Chondrocyte (in vitro differentiated cells): ENCODE measurements around the gene AXIN1. TPM values are rescaled to one million over a fixed set of nuclear protein-coding genes. Genes with fewer than 3 reads are reported as not detected.

Experiments
- DNase-seq: peaks from one replicate; pipeline ENCODE4 v3.0.0; 2021; ENCODE audit warnings: mixed read lengths, low spot score
- H3K27ac Mint-ChIP-seq: one replicate; pipeline ENCODE4 v1.8.0; 2021; ENCODE audit warnings: mild to moderate bottlenecking, moderate library complexity, mixed read lengths; ENCODE audit not compliant: unreplicated experiment
- H3K27me3 Mint-ChIP-seq: 2 replicates; pipeline ENCODE4 v1.8.0; 2021; ENCODE audit warnings: low read depth, mixed read lengths
- H3K36me3 Mint-ChIP-seq: 2 replicates; pipeline ENCODE4 v1.8.0; 2021; ENCODE audit warnings: low read depth, mixed read lengths
- H3K4me1 Mint-ChIP-seq: 2 replicates; pipeline ENCODE4 v1.8.0; 2021; ENCODE audit warnings: low read depth, mild to moderate bottlenecking, mixed read lengths
- H3K4me3 Mint-ChIP-seq: one replicate; pipeline ENCODE4 v1.8.0; 2021; ENCODE audit warnings: mild to moderate bottlenecking, moderate library complexity, mixed read lengths; ENCODE audit not compliant: unreplicated experiment
- H3K9me3 Mint-ChIP-seq: 2 replicates; pipeline ENCODE4 v1.8.0; 2021; ENCODE audit warnings: low read depth, mixed read lengths
- total RNA-seq: library from RNA; stranded (reverse); gene quantifications from 3 replicates; pipeline ENCODE4 v1.2.1, GENCODE V29; 2021
- TF ChIP-seq, protein P1 (sequence below): fragments of 200-600 bp; sonication (generic); IDR thresholded peaks from 2 replicates; pipeline ENCODE4 v1.5.0; 2021; ENCODE audit warnings: antibody characterized with exemption, mild to moderate bottlenecking, moderate library complexity

Gene AXIN1
- total RNA-seq, 1 donor from 2014 or later = 27.2 TPM

DNA sequence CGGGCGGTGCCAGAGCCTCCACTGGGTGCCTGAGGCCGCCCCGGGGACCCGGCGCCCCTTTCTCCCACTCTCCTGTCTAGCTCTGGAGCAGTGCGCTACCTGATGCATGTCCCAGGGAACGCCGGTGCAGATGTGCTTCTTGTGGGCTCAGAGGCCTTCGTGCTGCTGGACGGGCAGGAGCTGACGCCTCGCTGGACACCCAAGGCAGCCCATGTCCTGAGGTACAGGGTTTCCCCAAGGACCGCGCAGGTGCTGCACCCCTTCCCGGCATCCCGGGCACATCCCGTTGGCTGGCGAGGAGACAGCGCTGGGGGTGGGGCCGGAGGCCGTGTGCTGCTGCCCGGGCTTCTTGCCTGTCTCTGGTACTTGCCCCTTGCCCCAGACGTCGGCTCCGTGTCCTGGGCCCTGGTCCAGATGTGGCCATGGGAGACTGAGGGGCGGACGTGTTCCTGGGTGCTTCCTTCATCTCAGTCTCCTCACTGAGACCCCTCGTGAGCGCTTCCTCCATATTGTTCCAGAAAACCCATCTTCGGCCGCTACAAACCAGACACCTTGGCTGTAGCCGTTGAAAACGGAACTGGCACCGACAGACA lies 89.2 kb downstream of the AXIN1 start:
- Mint-ChIP-seq H3K36me3 (peaks cover 10% of the 10 kb centered on the region), H3K4me3 (no peak overlapping the region), H3K27me3 (no peaks in the 10 kb centered on the region), H3K4me1 (peaks cover 4% of the 10 kb centered on the region), H3K27ac (no peak overlapping the region), H3K9me3 (no peaks in the 10 kb centered on the region)
- DNase-seq = peak; percentile 92
- TF ChIP-seq, protein P1, sequence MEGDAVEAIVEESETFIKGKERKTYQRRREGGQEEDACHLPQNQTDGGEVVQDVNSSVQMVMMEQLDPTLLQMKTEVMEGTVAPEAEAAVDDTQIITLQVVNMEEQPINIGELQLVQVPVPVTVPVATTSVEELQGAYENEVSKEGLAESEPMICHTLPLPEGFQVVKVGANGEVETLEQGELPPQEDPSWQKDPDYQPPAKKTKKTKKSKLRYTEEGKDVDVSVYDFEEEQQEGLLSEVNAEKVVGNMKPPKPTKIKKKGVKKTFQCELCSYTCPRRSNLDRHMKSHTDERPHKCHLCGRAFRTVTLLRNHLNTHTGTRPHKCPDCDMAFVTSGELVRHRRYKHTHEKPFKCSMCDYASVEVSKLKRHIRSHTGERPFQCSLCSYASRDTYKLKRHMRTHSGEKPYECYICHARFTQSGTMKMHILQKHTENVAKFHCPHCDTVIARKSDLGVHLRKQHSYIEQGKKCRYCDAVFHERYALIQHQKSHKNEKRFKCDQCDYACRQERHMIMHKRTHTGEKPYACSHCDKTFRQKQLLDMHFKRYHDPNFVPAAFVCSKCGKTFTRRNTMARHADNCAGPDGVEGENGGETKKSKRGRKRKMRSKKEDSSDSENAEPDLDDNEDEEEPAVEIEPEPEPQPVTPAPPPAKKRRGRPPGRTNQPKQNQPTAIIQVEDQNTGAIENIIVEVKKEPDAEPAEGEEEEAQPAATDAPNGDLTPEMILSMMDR = no peak

DNA sequence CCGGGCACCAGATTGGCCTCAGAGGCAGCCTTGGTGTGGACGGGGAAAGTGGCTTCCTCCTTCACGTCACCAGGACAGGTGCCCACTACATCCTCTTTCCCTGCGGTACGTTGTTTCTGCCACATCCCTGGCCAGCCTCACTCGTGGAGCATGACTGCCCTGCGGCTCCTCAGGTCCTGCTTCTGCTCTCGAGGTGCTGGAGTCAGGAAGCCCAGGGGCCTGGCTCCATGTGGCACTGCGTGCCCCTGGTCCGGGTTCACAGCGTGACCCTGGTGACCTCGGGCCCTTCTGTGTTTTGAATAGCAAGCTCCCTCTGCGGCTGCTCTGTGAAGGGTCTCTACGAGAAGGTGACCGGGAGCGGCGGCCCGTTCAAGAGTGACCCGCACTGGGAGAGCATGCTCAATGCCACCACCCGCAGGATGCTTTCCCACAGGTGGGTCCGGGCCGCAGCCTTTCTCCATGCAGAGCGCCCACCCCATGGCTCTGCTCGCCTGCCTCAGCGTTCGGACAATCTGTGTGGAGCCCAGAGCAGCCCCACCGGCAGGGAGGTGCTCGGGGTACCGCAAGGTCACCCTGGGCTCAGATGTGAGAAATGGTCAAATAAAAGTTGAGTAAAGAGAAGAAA lies 90.3 kb downstream of the AXIN1 start:
- TF ChIP-seq, protein P1 = no peak
- Mint-ChIP-seq H3K36me3 (peaks cover 12% of the 10 kb centered on the region), H3K27ac (no peak overlapping the region), H3K27me3 (no peaks in the 10 kb centered on the region), H3K9me3 (no peaks in the 10 kb centered on the region), H3K4me1 (peaks cover 4% of the 10 kb centered on the region), H3K4me3 (no peak overlapping the region)
- DNase-seq = no peak

DNA sequence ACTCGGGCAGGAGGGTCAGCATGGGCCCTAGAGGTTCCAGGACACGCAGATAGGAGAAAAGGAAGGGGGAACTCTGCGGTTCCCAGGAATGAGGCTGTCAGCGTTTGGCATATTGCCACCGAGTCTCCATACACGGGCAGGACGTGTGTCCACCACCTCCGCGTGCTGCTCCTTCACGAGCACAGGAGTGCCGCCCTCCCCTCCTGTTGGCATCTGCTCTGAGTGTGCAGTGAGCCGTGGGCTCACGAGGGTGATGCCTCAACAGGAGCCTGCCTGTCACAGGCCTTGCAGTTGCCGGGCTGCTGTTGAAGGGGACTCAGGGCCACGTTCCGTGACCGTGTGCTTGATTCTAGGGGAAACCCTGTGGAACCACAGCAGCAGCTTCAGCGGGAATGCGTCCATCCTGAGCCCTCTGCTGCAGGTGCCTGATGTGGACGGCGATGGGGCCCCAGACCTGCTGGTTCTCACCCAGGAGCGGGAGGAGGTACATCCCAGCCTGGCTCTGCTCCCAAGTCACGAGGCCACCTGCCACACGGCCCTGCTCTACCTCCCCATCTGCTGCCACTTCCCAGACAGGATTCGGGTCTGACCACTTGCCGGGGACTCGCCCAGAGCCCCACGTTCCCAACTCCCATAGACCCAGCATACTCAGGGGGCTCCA lies 91.4 kb downstream of the AXIN1 start:
- Mint-ChIP-seq H3K4me1 (peaks cover 4% of the 10 kb centered on the region), H3K36me3 (peaks cover 13% of the 10 kb centered on the region), H3K9me3 (no peaks in the 10 kb centered on the region), H3K27me3 (no peaks in the 10 kb centered on the region), H3K4me3 (no peak overlapping the region), H3K27ac (no peak overlapping the region)
- TF ChIP-seq, protein P1 = no peak
- no peak for DNase-seq

DNA sequence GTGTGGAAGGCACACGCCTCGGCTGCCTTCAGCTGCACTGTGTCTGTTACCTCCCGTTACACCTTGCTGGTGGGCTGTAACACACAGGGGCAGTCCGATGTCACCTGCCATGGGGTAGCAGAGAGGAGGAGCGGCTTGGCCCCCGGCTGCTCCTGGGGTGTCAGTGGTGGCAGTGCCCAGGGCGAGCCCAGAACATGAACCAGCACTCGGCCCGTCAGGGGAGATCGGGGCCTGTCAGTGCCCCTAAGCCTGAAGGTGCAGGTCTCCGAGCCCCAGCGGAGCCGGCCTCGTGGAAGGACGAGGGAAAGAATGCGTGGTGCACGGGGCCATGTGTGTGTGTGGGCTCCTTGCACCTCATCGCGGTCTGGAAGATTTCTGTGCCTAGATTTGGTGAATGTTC lies 92.2 kb downstream of the AXIN1 start:
- Mint-ChIP-seq H3K4me3 (no peak overlapping the region), H3K4me1 (no peaks in the 10 kb centered on the region), H3K27me3 (no peaks in the 10 kb centered on the region), H3K9me3 (no peaks in the 10 kb centered on the region), H3K27ac (no peak overlapping the region), H3K36me3 (peaks cover 20% of the 10 kb centered on the region)
- DNase-seq = no peak
- TF ChIP-seq, protein P1 = no peak

DNA sequence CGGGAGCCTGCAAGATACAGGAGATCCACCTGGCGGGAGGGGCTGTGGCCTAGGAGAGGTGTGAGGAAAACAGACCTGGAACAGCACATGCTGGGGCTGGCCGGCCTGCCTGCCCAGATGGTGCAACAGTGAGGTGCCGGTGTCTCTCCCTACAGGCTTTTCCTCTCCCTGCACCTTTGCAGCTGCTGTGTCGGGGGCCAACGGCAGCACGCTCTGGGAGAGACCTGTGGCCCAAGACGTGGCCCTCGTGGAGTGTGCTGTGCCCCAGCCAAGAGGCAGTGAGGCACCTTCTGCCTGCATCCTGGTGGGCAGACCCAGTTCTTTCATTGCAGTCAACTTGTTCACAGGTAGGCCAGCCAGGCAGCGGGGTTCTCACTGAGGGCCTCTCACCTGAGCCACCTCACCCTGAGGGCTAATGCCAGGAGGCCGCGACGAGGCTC lies 92.7 kb downstream of the AXIN1 start:
- Mint-ChIP-seq H3K27me3 (no peaks in the 10 kb centered on the region), H3K9me3 (no peaks in the 10 kb centered on the region), H3K36me3 (peaks cover 20% of the 10 kb centered on the region), H3K27ac (no peak overlapping the region), H3K4me1 (no peaks in the 10 kb centered on the region), H3K4me3 (no peak overlapping the region)
- no peak for DNase-seq
- TF ChIP-seq, protein P1 = no peak
